ENCODE measurements around the gene ARHGEF4. TPM values are rescaled to one million over a fixed set of nuclear protein-coding genes. Genes with fewer than 3 reads are reported as not detected.

Gene ARHGEF4
- total RNA-seq, 1 donor from 2014 or later = not detected

DNA sequence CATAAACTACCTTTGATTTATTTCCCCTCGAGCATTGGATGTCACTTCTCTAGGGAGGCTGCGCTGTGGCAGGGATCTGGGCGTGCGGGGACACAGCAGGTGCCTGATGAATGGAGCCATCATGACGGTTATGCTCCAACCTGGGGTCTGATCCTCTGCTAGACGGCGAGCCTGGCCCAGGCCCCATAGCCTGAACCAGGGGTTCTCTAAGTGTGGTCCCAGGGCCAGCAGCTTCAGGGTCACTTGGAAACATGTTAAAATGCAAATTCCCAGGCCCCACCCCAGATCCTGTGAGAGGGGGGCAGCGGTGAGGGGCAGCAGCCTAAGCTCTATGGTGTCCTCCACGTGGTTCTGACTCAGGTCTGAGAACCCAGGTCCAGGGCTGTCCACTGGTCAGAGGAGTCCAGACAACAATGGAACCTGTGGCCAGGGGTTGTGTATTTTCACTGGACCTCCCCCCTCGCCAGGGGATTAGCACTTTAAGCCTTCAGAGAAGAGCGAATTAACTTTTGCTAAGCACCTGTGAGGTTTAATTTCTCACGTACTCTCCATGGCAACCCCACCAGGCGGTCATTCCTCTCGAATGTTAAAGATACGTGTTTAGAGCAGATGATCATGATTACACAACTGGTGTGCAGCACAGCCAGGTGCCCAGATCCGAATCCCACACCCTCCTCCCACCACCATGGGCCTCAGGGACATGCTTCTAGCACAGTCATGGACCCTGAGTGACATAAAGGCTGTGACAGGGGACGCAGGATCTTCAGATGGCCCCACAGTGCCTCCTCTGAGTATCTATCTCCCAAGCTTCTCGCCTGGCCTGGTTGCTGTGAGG, 1.6 kb upstream of the ARHGEF4 start:
- intact Hi-C loops (cut with micrococcal nuclease) = no loop called here

DNA sequence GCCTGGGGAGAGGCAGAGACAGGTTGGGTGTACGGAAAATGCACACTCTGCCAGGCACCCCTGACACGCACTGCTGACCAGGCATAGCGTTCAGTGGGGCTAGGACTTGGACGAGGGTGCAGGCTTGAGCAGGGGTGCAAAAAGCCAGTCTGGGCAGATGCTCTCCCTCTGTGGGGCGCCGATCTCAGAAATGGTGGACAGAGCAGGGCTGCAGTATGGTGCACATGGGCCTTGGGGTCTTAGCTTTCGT, 1.0 kb upstream of the ARHGEF4 start:
- intact Hi-C loops (cut with micrococcal nuclease) = loop anchor here (2.0 kb wide), 1 partner anchor 37 kb away; no protein-coding TSS in a partner anchor

DNA sequence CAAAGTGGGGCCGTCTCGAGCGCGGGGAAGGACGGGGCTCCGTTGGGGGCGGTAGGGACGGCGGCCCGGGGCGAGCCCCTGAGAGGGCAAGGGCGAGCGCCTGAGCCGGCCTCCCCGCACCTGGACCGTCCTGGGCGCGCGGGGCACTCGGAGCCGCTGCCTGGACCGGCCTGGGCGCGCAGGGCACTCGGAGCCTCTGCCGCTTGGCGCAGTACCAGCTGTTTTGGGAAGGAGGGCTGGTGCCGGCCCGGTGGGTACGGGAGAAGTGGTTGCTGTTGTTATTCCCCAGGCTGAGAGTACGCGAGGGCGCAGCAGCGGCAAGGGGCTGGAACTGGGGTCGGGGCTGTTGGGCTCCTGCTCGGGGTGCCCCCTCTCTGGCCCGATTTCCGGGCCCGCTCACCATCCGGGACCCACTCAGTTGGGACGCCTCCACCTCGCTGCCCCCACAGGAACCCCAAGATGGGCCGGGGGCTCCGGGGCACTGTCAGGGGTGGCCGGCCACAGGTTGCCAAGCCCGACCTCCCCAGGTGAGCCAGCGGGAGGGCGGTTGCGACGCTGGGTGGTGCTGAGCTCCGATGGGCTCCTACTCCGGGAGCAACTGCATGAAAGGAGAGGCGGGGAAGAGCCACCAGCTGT, 579 bp downstream of the ARHGEF4 start:
- intact Hi-C loops (cut with micrococcal nuclease) = loop anchor here (2.0 kb wide), 1 partner anchor 38 kb away; no protein-coding TSS in a partner anchor

DNA sequence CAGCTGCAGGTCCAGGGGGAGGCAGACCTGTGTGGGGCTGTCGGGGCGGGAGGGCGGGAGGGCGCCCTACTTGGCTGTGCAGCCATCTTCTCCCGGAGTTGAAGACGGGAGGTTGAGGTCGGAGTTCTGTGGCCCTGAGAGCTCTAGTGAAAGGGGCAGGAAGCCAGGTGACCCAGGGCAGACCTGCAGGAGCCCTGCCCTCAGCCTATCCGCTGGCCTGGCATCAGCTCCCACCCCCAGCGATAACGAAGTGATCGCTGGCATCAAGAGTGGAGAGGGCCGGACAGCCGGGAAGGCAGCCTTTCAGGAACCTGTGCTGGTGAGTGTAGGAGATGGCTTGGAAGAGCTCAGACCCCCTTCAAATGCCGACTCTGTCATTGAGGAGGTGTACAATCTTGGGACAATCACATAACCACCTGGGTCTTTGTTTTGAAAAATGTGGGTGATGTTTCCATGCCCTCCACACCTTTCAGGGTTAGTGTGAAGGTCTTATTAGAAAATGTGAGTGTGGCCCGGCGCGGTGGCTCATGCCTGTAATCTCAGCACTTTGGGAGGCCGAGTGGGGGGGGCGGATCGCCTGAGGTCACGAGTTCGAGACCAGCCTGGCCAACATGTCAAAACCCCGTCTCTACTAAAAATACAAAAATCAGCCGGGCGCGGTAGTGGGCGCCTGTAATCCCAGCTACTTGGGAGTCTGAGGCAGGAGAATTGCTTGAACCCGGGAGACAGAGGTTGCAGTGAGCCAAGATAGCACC, 1.3 kb downstream of the ARHGEF4 start:
- intact Hi-C loops (cut with micrococcal nuclease) = loop anchor here (2.0 kb wide), 1 partner anchor 39 kb away; no protein-coding TSS in a partner anchor

DNA sequence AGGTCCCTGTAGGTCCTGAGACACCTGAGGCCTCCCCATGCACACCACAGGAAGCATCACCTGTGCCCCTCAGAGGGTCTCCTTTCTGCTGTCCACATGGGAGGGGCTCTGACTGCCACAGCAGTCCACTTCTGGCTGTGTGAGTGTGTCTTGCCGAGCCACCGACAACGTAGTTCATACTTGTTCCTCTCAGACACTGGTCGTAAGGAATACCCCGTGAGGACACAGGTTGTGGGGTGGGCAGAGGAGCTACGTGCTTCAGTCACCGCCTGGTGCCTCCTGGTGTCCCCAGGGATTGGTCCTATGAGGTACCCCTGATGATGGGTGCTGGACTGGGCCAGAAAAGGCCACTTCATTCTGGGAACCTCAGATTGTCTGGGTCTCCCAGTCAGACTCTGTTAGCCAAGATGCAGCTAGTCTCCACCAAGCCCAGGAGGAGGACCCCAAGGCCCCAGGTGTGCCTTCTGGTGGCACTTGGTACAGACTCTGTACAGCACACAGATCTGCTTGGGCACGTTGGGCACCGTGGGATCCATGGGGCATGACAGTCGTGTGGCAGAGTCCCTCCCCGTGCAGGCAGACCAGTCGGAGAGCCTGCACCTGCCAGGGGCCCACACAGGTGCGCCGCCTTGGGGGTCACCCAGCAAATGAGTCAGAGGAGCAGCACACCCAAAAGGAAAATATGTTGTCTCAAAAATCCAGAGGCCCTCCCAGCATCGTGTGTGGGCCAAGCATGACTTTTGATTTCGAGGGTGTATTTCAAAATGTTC, 2.5 kb downstream of the ARHGEF4 start:
- intact Hi-C loops (cut with micrococcal nuclease) = no loop called here

DNA sequence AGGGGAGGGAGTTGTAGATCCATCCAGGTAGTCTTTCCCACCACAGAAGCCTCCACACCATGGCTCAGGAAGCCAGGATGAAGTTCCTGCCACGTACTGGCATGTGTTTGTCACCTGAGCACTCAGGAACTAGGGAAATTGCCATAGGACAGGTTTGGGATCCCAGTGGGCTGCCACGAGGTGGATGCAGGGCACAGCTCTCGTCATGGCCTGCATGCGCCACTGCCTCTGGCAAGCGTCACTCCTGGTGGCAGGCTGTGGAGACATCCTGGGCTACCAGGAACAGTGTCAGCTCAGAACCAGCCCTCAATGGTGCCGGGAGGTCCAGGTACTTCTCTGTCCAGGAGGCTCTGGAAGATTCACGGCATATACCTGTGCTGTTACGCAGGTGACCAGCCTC, 3.8 kb downstream of the ARHGEF4 start:
- intact Hi-C loops (cut with micrococcal nuclease) = no loop called here

DNA sequence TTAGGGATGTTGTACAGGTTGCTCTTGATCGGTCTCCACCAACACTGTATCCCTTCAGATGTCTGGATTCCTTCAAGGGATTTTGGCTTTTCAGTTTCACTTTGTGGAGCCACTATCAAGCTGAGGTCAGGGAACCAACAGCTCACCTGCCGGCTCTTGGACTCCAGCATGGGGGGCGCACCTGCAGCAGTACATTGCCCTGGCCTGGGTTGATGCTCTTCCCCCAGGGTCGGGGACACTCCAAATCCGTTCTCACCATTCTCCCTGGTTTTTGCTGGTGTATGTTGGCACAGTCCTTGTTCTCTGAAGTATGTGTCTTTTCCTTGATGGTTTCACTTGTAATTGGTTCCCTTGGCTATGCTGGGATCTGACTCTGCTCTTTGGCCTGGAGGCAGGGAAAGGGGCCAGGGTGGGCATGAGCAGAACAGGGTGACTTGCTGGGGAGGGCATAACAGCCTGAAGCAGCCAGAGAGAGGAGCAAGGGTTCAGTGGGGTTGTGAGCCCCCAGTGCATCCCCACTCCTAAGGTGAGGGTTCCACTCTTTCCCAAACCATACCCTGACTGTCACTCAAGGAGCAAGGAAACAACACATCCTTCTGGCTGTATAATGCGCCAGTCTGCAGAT, 5.1 kb downstream of the ARHGEF4 start:
- intact Hi-C loops (cut with micrococcal nuclease) = no loop called here

DNA sequence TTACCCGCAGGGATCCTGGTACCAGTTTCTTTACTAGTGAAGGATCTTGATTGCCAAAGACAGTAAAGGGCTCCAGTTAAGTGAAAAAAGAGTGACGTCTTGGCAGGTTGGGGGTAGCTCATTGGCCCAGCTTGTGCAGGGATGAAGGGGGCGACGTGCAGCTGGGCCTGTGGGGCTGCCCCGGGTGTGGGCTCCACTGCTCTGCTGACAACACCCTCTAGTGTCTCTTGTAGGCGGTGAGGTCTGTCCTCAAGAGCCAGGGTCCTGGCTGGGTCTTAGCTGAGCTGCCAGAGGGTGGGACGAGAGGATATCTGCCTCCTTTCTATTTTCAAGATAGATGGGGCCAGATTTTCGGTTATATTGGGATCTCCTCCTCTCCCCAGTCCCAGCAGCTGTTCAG, 6.1 kb downstream of the ARHGEF4 start:
- intact Hi-C loops (cut with micrococcal nuclease) = no loop called here

DNA sequence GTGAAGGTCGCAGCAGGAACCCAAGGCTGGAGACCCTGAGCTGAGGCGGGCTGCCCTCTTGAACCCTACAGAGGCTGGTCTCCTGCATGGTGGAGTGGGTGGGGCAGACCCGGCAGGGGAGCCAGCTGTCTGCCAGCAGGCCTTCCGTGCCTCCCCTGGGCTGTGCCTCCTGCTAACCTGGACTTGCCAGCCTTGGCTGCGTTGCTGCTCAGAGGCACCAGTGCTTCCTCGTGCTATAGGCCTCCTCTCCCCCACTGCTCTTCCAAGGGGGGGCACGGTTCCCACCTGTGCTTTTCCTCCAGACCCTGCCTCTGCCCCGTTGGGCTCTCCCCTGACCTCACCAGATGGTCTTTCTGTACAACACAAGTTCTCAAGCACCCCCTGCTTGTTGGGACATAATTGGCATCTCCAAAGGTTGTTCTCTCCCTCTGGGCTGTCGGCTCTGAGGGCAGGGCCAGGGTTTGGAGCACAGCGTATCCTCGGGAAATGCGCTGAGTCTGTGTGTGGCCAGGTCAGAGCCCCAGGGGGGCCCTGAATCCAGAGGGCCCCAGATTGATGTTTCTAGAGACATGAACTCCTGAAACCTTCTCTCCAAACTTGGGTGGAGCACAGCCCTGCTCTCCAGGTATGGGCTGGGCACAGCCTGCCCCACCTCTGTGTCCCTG, 6.7 kb downstream of the ARHGEF4 start:
- intact Hi-C loops (cut with micrococcal nuclease) = no loop called here

DNA sequence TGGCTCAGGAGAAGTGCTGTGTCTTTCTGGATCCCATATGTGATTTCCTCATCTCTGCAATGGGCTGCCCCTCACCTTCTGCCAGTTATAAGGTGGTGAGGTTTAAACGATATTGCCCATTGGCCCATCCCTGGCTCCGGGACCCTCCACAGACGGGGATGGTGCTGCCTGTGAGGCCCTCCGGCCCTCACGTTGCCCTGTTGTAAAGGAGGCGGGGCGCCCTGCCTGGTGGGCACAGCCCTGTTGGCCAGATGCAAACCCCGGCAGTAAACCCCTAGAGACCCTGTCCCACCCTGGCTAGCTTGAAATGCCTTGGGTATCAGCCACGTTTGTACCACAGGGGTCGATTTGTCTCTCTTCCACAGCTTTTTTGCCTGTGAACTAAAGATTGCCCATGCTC, 7.4 kb downstream of the ARHGEF4 start:
- intact Hi-C loops (cut with micrococcal nuclease) = no loop called here

DNA sequence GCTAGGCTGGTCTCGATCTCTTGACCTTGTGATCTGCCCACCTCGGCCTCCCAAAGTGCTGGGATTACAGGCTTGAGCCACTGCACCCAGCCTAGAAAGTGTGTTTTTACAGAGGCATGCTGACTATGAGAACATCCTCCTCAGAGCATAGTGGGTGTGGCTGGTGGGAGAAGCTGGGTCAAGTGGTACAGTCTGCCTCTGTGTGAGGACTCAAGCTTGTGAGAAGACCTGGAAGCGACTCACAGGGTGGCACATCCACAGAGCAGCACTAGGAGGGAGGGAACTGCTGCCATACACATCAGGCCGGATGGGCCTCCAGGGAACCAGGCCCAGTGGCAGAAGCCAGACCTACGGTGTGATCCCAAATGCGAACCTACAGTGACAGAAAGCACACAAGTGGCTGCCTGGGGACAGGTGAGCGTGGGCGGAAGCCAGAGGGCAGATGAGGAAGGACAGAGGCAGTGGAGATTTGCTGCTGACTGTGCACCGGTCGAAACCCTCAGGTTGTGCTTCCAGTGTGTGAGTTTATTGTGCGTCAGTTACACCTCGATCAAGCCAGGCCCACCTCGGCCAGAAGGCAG, 8.9 kb downstream of the ARHGEF4 start:
- intact Hi-C loops (cut with micrococcal nuclease) = no loop called here

DNA sequence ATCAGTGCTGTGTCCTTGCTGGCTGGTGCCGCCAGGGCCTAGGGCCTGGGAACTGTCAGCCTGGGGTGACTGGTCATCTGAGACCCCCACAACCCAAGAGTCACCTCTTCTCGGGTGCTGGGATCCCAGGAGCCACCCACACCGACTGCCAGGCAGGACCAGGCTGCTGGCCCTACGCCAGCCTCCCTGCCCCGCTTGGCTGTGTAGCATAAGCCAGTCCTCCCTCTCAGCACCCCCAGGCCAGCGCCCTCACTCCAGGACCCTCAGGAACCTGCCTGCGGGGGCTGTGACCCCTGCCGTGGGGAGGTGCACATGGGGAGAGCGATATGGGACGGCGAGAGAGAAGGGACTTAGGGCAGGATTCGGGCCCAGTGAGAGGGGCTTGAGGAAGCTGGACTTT, 9.5 kb downstream of the ARHGEF4 start:
- intact Hi-C loops (cut with micrococcal nuclease) = no loop called here

DNA sequence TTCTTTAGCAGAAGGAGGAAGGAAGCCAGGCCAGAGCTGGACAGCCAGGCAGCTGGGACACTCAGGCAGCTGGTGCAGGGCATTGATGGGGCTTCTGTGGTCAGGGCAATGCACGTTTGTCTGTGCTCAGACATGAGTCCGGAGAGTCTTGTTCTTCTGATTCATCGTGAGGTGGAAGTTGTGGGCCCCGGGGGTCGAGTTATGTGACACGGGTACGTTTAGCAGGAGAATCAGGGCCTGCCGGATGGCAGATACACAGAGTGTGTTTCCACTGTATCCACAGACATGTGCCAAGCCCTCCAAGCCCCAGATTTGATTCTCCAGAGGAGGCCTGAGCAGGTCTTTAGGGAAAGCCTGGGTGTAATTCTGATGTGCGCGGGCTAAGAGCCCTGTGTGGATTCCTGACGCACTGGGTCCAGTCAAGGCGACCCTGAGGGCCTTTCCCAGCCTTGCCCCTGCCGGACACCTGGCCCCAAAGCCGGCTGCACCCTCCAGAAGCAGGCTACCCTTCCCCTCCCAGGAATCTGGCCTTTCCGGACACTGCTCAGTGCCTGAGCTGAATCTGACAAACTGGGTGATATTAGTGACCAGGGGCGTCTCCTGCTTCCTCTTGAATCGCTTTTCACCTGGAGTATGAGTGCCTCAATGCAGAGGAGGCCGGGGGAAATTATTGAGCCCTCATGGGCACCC, 10.1 kb downstream of the ARHGEF4 start:
- intact Hi-C loops (cut with micrococcal nuclease) = no loop called here

DNA sequence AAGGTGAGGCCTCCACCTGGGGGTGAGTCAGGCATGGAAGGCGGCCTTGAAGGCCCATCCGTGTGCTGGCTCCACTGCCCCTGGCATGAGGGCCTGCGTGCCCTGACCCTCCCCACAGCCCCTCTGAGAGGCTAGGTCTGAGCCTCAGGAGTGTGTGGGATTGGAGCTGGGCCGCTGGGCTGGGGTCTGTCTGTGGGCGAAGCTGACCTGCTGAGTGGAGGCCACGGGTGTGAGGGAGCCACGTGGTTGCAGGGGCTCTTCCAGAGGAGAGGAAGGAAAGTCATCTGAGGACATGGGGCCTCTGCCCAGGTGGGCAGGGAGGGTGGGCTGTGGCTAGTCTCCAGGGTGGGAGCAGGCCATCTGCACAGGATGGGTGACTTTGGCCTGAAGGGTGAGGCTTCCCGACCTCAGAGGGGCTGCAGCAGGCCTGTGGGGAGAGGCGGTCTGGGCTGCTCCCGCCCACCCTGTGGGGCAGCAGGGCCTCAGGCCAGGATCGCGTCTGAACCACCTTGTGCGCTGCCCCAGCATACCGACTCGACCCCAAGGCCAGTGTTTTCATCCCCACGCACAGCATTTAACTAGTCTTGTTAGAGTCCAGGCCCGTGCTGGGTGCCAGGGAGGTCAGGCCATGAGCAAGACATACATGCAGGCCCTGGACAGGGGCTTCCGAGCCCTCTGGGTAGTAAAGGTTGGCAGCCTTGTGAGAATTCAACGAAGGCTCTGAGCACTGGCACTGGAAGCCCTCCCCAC, 11.2 kb downstream of the ARHGEF4 start:
- intact Hi-C loops (cut with micrococcal nuclease) = no loop called here

DNA sequence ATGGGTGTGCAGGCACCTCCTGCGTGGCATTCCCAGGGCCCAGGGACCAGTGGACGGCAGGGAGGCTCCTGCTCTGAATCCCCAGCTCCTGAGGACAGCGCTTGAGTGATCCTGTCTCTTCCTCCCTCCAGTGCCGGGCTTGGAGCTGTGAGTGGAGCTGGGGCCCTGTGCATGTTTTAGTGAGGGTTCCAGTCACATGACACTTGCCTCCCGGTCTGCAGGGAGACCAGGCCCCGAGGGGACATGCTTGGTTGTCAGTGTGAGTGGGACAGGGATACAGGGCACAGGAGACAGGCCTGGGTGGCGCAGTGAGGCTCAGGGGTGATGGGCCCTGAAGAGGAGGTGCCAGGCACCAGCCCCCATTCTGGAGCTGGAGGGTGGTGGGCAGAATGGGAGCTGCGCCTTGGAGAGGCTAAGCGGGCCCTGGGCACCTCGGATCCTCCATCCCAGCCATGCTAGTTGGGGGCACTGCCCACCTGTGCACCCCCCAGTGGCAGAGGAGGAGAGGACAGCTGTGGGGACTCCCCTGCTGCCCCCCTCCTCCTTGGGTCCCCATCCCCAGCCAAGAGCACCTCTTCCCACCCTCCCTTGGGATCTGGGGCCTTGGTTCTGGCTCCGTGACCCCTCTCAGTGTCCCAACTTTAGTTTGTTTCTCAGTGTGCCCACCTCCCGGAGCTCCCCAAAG, 12.0 kb downstream of the ARHGEF4 start:
- intact Hi-C loops (cut with micrococcal nuclease) = no loop called here

DNA sequence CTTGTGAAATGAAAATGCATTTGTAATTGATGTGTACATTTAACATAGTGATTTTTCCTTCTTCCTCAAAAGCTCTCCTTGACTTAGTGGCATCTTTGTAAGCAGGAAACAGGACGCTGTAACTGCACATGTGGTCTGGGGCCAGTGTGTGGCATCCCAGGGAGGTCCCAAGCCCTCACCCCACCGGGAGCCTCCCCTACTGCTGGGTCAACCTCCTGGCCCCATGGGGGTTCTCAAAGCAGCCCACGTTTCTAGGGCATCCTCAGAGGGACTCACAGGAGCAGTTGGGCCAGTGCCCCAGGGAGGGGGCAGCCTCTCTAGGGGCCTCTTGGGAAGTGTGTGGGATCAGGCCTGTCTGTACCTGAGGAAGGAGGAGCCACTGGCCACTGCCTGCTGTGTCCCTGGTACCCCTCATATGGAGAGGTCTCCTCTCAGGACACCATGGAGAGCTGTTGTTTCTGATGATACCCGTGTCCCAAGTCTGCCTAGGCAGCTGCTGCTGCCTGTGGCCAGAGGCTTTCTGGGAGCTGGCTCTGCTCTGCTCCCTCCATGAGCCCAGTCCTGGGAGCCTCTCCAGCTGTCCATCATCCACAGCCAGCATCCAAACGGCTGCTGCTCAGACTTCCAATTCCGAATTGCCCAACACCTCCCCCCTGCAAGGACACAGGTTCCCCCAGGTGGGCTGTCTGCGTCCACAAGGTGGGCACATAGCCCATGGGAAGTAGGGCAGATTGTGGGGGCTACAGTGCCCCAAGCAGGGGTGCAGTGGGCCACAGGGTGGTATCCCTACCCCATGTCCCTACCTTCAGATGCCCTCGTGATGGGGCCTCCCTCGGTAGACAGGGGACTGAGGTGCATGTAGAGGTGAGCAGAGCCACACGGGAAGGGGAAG, 13.4 kb downstream of the ARHGEF4 start:
- intact Hi-C loops (cut with micrococcal nuclease) = no loop called here

All from T-helper 2 cell treated with Interferon-gamma antibody and Interleukin-4, amounts not matched to agents 100 ng/mL and 5 ng/mL, for 36 hours (primary cell).